CD14-positive monocyte (primary cell): ENCODE data around the gene VWA5B1. TPM values are rescaled to one million over a fixed set of nuclear protein-coding genes. Genes with fewer than 3 reads are reported as not detected.

Source experiments
- DNase-seq, 3 donors: peaks; one replicate each; pipeline ENCODE4 v3.0.0-alpha.2; 2011 to 2022
- H2AFZ ChIP-seq: 2 replicates; pipeline ENCODE4 v1.6.0; 2012; ENCODE audit warnings: mild to moderate bottlenecking, low read depth, low read length, inconsistent platforms; ENCODE audit not compliant: insufficient read depth, poor library complexity, severe bottlenecking
- H3K27ac ChIP-seq, 2 donors: 1 replicate in 1 of 2; 2 replicates in 1 of 2; pipeline ENCODE4 v1.5.1; 2012 to 2013; ENCODE audit warnings: low read length in 2 of 2, control low read depth in 1 of 2, inconsistent platforms in 1 of 2, low read depth in 1 of 2, mild to moderate bottlenecking in 1 of 2
- H3K27me3 ChIP-seq, 2 donors: one replicate each; pipeline versions ENCODE4 v1.6.0 to v1.6.1; 2011 to 2013; ENCODE audit warnings: low read length in 2 of 2; ENCODE audit not compliant: control insufficient read depth in 2 of 2, insufficient read depth in 2 of 2
- H3K36me3 ChIP-seq, 2 donors: replicated peaks in 1 of 2; 1 replicate in 1 of 2; 2 replicates in 1 of 2; pipeline versions ENCODE4 v1.5.1 to v1.6.1; 2012 to 2013; ENCODE audit warnings: low read length in 2 of 2, control low read depth in 1 of 2, inconsistent platforms in 1 of 2, mild to moderate bottlenecking in 1 of 2; ENCODE audit not compliant: insufficient read depth in 2 of 2, control insufficient read depth in 1 of 2
- H3K4me1 ChIP-seq, 2 donors: 1 replicate in 1 of 2; 2 replicates in 1 of 2; pipeline versions ENCODE4 v1.5.1 to v1.6.1; 2012 to 2013; ENCODE audit warnings: low read length in 2 of 2, control low read depth in 1 of 2, inconsistent platforms in 1 of 2, mild to moderate bottlenecking in 1 of 2, moderate library complexity in 1 of 2; ENCODE audit not compliant: insufficient read depth in 2 of 2, control insufficient read depth in 1 of 2
- H3K4me2 ChIP-seq: replicated peaks from 2 replicates; pipeline ENCODE3; 2012; ENCODE audit warnings: low read length, moderate library complexity, mild to moderate bottlenecking; ENCODE audit not compliant: poor library complexity, severe bottlenecking; ENCODE audit errors: extremely low read depth
- H3K4me3 ChIP-seq, 3 experiments: fragments of 200-600 bp in 1 of 3; sonication (generic) in 1 of 3; replicated peaks in 1 of 3; 1 replicate in 2 of 3; 2 replicates in 1 of 3; pipeline ENCODE4 v1.5.1; 2011 to 2013; ENCODE audit warnings: low read length in 3 of 3, mild to moderate bottlenecking in 3 of 3, control low read depth in 2 of 3, low read depth in 2 of 3, inconsistent platforms in 1 of 3, moderate library complexity in 1 of 3
- H3K79me2 ChIP-seq: 2 replicates; pipeline ENCODE4 v1.6.0; 2012; ENCODE audit warnings: mild to moderate bottlenecking, control low read depth, inconsistent platforms, low read length, moderate library complexity; ENCODE audit not compliant: insufficient read depth
- H3K9ac ChIP-seq: 2 replicates; pipeline ENCODE4 v1.6.0; 2017; ENCODE audit warnings: low read length, mild to moderate bottlenecking; ENCODE audit not compliant: insufficient read depth, poor library complexity, severe bottlenecking
- H3K9me3 ChIP-seq, 2 donors: replicated peaks in 1 of 2; 1 replicate in 1 of 2; 2 replicates in 1 of 2; pipeline versions ENCODE4 v1.5.1 to v1.6.1; 2012 to 2013; ENCODE audit warnings: low read length in 2 of 2, control low read depth in 1 of 2; ENCODE audit not compliant: control insufficient read depth in 1 of 2, insufficient read depth in 1 of 2
- H4K20me1 ChIP-seq: 2 replicates; pipeline ENCODE4 v1.6.0; 2012; ENCODE audit warnings: mild to moderate bottlenecking, low read length, control low read depth, moderate library complexity; ENCODE audit not compliant: insufficient read depth
- H3K27ac Mint-ChIP-seq, 7 donors: one replicate each; pipeline ENCODE4 v1.8.0; 2020; ENCODE audit warnings: mild to moderate bottlenecking in 7 of 7, mixed read lengths in 7 of 7, moderate library complexity in 6 of 7, inconsistent platforms in 2 of 7
- H3K27me3 Mint-ChIP-seq, 3 donors: one replicate each; pipeline ENCODE4 v1.8.0; 2021 to 2022; ENCODE audit warnings: low read depth in 3 of 3, mild to moderate bottlenecking in 3 of 3, mixed read lengths in 3 of 3, moderate library complexity in 3 of 3, inconsistent platforms in 1 of 3
- H3K36me3 Mint-ChIP-seq, 2 donors: one replicate each; pipeline ENCODE4 v1.8.0; 2020; ENCODE audit warnings: mixed read lengths in 2 of 2, inconsistent platforms in 1 of 2, mild to moderate bottlenecking in 1 of 2
- H3K4me1 Mint-ChIP-seq: one replicate; pipeline ENCODE4 v1.8.0; 2020; ENCODE audit warnings: mild to moderate bottlenecking, mixed read lengths
- H3K4me3 Mint-ChIP-seq, 2 donors: one replicate each; pipeline ENCODE4 v1.8.0; 2020; ENCODE audit warnings: mild to moderate bottlenecking in 2 of 2, mixed read lengths in 2 of 2, moderate library complexity in 1 of 2
- H3K9me3 Mint-ChIP-seq, 7 donors: one replicate each; pipeline ENCODE4 v1.8.0; 2020 to 2022; ENCODE audit warnings: mixed read lengths in 7 of 7, mild to moderate bottlenecking in 6 of 7, moderate library complexity in 6 of 7, inconsistent platforms in 2 of 7
- CTCF ChIP-seq: fragments of 200-600 bp; IDR thresholded peaks from one replicate; pipeline ENCODE4 v1.8.0; 2022; ENCODE audit warnings: antibody characterized with exemption, mild to moderate bottlenecking
- WGBS: methylation state at CpG from one replicate; pipeline ENCODE4 v1.1.5; 2013; ENCODE audit warnings: missing lambda C conversion rate; ENCODE audit not compliant: insufficient coverage; 5-methylcytosine and 5-hydroxymethylcytosine counted together
- intact Hi-C, 2 donors: fragments of 100-400 bp; cut with micrococcal nuclease; formaldehyde crosslinking; loops; one replicate each; pipeline versions ENCODE4 v1.15.0 to v1.15.1; 2023
- polyA plus RNA-seq, 3 donors: library from polyadenylated mRNA; depleted of rRNA in 1 of 3; unstranded in 2 of 3; stranded (reverse) in 1 of 3; fragments of 300-500 nt in 2 of 3; fragments of >200 nt in 1 of 3; fragmentation: Illumina TruSeq in 2 of 3; gene quantifications; 1 replicate in 2 of 3; 2 replicates in 1 of 3; pipeline ENCODE4 v1.2.3, GENCODE V29; 2012 to 2021

Gene VWA5B1
- polyA plus RNA-seq, 3 donors = not detected

DNA sequence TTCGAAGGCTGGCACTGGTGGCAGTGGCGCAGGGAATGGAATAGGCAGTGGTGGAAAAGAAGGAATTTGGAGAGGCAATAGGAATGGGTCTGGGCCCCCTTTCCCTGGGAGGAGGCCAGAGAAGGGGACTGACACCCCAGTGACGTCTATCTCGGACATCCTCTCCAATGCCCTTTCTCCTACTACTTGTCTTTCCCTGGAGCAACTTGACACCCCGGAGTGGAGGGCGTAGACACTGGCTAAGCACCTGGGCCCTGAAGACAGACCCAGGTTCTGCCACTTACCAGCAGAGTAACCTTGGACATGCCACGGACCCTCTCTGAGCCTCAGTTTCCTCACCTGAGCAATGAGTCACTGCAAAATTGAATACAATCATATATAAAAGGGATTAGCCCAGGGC, 108.5 kb downstream of the VWA5B1 start:
- 87% methylated on average over 3 of the region's 7 CpGs for WGBS
- H3K27me3 Mint-ChIP-seq = peaks cover 15 to 37% (median 17%) of the 10 kb centered on the region in 3 donors

GRCh38 chr1:20399606-20400180, 109.0 kb downstream of the VWA5B1 start:
- Mint-ChIP-seq H3K27me3 (peaks cover 17 to 39% (median 21%) of the 10 kb centered on the region in 3 donors), H3K27ac (no peak overlapping the region), H3K4me1 (no peaks in the 10 kb centered on the region), H3K9me3 (peaks cover 0 to 17% (median 14%) of the 10 kb centered on the region in 7 donors), H3K36me3 (no peaks in the 10 kb centered on the region), H3K4me3 (no peak overlapping the region)
- H3K9me3 ChIP-seq = peaks cover 4 to 10% of the 10 kb centered on the region in 2 donors
- H3K9ac ChIP-seq = no peak overlapping the region
- WGBS = 28% methylated on average over 3 of the region's 5 CpGs
- TF ChIP-seq CTCF = no peak
- H2AFZ ChIP-seq = no peak overlapping the region
- intact Hi-C loops = no loop called here
- peaks cover 0 to 11% of the 10 kb centered on the region in 2 donors for H3K27me3 ChIP-seq
- H3K4me2 ChIP-seq = no peak overlapping the region
- H3K4me1 ChIP-seq = no peaks in the 10 kb centered on the region
- H3K36me3 ChIP-seq = no peaks in the 10 kb centered on the region
- DNase-seq = no peak
- no peak overlapping the region for H3K27ac ChIP-seq
- H3K4me3 ChIP-seq = no peak overlapping the region
- no peaks in the 10 kb centered on the region for H3K79me2 ChIP-seq
- no peaks in the 10 kb centered on the region for H4K20me1 ChIP-seq

More for the DNA sequence above, 108.5 kb downstream of the VWA5B1 start:
- H2AFZ ChIP-seq = no peak overlapping the region
- H3K9ac ChIP-seq = no peak overlapping the region
- H3K4me3 ChIP-seq = no peak overlapping the region
- H3K36me3 Mint-ChIP-seq = no peaks in the 10 kb centered on the region
- no peaks in the 10 kb centered on the region for H3K36me3 ChIP-seq
- DNase-seq = no peak
- H3K4me1 Mint-ChIP-seq = no peaks in the 10 kb centered on the region
- H3K9me3 Mint-ChIP-seq = peaks cover 0 to 19% (median 16%) of the 10 kb centered on the region in 7 donors
- H3K4me3 Mint-ChIP-seq = peak overlapping the region in 1 of 2 donors; percentile 44
- H3K27me3 ChIP-seq = peaks cover 0 to 7% of the 10 kb centered on the region in 2 donors
- peak overlapping the region in 1 of 7 donors; percentile 9 for H3K27ac Mint-ChIP-seq
- no peak for TF ChIP-seq CTCF
- no peaks in the 10 kb centered on the region for H3K4me1 ChIP-seq
- H4K20me1 ChIP-seq = no peaks in the 10 kb centered on the region
- no peaks in the 10 kb centered on the region for H3K79me2 ChIP-seq
- no peak overlapping the region for H3K27ac ChIP-seq
- intact Hi-C loops = no loop called here
- peaks cover 4 to 11% of the 10 kb centered on the region in 2 donors for H3K9me3 ChIP-seq
- H3K4me2 ChIP-seq = no peak overlapping the region
